GM19452 (cell line): ENCODE results near the gene SMYD2.

Experiments
- ATAC-seq: cut with Tn5 transposase; IDR thresholded peaks from one replicate; pipeline ENCODE4 v1.9.1; 2021; ENCODE audit not compliant: unreplicated experiment

Gene SMYD2

DNA sequence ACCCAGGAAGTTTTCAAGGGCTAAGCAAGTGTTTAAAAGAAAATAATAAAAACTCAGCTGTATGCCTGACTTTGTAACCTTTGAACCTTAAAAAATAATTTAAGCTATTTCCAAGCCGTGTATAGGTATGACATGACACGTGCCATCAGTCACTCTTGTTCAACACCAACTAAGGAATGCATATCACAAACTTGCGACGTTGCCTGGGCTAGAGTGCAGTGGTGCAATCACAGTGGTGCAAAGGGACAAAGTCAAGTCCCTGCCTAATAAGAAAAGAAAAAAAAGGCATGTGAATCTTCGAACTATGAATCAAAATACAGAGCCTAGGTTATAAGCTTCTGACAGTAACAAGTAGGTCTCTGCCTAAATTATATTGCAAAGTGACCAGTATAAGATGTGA, 79.2 kb downstream of the SMYD2 start:
- ATAC-seq = no peak

DNA sequence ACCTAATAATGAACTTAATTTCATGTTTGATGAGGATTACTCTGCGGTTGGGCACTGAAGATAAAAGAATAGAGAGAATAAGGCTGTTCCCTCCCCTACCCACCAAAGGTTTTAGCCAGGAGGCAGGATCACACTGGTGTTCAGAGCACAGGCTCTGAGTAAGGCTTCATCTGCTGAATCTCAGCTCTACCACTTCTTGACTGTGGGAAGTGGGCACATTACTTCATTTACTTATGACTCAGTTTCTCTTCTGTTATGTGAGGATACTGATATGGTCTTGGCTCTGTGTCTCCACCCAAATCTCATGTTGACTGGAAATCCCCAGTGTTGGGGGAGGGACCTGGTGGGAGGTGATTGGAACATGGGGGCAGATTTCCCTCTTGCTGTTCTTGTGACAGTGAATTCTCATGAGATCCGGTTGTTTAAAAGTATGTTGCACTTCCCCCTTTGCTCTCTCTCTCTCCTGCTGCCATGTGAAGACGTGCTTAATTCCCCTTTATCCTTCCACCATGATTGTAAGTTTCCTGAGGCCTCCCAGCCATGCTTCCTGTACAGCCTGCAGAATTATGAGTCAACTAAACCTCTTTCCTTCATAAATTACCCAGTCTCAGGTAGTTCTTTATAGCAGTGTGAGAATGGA, 79.7 kb downstream of the SMYD2 start:
- no peak for ATAC-seq

DNA sequence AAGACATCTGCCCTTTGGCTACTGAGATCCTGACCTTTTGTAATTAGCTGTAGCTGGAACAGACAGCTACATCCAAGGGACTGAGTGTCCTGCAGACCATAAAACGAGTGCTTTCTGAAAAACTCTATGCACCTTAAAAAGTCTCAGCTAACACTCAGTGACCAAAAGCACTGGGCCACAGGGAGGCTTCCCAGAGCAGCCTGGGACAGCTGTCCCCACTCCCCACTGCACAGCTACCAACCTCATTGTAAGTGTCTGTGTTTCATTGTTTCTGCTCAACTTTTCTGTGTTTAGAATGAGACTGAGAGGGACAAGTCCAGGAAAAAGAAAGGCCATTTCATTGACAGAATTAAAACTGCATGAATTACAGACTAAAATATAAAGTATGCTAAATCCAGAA, 80.7 kb downstream of the SMYD2 start:
- ATAC-seq = no peak

DNA sequence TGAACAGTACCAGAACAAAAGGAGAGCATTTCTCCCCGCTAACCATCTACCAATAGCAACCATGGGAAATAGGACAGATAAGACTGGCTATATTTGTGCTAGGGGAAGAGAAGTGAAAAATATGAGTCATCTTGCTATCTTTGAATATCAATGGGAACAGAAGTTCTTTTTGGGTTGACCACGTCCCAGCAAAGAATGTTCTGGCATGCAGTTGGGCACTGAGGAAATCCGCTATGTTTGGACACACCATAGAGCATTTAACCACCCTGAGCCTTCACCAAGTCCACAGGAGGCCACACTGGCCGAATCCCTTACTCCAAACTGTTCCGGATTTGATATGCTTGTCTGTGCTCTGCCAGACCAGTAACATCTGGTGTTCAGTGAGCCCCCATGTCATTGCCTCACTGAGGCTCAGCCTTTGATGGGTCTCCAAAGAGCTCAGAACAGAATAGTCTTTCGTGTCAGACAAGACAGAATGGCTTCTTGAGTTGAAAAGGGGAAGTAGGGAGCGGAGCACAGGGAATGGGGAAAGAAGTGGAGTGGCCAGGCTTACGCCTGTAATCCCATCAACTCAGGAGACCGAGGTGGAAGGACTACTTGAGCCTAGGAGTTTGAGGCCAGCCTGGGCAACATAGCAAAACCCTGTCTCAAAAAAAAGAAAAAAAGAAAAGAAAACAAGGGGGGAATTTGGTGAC, 81.4 kb downstream of the SMYD2 start:
- no peak for ATAC-seq

DNA sequence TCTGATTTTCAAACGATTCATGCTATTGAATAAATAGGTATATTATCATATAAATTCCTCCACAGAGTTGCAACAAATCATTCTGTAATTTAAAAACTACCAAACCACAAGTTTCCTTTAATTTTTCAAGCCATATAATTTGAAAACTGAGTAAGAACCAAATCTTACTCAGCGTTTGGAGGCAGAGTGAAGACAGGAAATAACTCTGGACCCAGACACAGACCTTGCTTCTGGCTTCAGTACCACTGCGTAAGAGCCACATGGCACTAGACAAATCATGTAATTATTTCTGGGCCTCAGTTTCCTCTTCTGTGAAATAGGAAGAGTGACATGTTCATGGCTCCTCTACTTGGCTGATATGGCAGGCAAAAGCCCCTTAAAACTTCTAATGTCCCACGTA, 82.4 kb downstream of the SMYD2 start:
- no peak for ATAC-seq

DNA sequence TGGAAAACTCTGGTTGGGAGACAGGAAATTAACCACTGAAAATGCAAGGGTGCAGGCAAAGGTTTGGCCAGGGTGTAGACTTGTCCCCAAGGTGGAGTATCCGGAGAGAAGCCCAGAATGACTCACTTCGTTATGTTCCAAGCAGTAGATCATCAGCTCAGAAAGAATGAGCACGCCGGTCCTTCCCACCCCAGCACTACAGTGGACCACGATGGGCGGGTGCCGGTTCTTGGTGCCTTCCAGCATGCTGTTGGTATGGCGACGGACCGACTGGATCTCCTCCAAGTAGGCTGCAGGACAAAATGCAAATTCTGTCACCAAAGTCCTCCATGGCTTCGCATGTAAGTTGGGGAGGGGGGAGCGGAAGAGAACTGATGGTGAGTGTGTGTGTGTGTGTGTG, 83.4 kb downstream of the SMYD2 start:
- no peak for ATAC-seq

DNA sequence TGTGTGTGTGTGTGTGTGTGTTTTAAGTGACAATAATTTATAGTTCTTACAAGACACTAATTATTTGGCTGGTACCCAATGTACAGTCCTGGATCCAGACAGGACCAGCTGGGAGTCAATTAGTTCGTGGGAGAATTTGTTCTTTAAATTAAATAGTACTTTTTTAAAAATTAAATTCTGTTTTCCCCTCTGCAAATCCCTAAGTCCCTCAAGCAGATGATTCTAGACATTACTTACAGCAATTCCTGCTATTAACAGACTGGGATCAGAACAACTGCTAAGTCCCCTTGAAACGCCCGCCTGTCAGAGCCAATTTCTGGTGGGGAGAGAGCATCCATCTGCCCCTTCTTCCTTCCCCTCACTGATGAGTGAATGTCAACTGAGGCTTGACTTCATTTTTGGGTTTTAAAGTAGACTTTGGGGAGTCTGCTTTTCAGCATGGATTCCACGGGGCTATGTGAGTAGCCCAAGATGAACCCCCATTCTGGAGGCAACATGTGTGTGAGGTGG, 83.9 kb downstream of the SMYD2 start:
- no peak for ATAC-seq

DNA sequence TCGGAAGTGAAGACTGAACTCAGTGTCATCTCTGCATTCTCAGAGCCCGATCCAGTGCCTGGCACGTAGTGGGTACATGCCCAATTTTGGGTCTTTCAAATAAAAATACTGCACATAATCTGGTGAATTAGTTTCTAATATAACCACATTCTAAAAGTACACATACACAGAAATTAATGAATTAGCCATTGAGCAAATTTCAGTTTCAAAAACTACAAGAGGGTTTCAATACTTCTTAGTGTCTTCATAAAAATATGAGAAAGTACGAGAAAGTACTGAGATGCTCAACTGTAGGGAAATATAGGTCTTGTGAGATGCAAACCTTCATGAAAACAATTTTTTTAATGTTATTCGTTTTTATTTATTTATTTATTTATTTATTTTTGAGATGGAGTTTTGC, 86.9 kb downstream of the SMYD2 start:
- no peak for ATAC-seq

DNA sequence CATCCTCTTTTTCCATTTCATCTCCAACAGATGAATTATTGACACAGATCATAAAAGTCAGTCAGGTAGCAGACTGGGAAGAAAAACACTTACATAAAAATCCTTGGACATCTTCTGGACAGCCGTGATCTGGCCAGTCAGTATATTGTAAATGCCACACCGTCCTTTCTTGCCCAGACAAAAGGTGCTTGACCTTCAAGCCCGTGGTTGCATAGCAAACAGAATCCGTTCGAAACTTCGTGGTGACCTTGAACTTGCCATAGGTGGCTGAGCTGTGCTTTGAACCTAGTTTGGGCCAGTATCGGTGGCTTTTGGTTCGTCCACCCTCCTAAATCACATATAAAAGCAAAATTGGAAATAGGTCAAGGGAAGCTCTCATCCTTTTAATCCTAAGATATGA, 88.4 kb downstream of the SMYD2 start:
- no peak for ATAC-seq

DNA sequence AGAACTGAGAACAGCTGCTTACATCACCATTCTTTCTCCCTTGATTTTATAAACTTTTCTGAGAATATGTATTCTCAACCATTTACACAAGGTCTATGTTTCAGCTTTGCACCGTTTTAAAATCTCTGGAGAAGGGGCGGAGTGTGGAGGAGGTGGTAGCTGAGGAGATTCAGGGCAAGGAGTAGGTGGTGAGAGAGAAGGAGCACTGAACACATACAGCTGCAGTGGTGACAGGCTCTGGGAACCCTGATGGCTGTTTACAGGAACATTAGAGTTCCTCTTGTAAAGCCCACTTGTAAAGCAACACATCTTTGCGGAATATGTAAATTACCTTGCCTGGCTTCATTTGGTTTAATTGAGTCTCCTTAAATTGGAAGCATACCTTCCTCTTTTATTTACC, 89.7 kb downstream of the SMYD2 start:
- no peak for ATAC-seq

DNA sequence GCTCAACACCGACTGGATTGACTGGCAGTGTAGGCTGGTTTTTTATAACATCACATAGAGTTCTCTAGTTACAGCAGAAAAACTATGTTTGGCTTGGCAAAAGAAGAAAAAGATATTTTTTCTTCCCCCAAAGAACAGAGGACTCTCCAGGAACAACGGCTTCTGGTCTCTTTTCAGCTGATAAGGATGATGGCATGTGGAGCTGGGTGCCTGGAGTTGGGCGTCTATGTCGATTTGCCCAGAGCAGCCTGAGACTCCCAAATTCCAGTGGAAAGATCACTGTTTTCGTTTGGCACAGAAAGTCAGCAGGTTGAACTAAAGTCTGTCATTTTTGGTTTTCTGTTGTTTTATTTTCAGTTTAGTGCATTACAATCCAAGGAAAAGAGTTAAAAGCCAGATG, 91.1 kb downstream of the SMYD2 start:
- no peak for ATAC-seq

DNA sequence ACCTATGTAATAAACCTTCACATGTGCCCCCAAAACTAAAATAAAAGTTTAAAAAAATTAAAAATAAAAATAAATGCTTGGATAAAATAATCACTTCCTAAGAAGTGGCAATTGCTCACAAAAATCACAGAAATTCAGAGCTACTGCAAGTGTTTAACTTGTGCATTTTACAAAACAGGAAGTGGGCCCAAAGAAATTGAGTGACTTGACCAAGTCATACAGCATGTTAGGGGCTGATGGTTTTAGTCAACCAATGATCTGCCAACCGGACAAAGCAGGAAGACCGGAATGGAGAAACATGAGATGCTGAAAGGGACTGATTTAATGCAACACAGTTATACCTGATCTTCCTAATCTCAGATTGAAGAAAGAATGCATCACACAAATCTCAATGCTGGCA, 96.5 kb downstream of the SMYD2 start:
- ATAC-seq = no peak

DNA sequence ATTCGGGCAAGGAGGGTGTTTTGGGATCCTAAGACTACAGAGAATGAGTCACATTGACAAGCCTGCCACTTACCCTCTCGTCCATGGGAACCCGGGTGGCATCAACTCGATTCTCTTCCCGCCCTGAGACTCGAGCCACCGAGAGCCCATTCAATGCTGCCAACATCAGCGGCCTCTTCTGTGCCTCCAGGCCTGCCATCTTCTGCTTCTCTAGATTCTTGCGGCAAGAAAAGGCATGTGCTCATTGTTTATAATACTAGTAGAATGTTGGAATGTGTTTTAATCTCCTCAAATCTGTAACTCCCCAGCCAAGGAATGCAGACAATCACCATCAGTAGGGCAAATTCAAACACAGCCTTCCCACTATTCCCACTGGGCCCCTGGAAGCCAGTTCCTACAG, 96.9 kb downstream of the SMYD2 start:
- no peak for ATAC-seq

DNA sequence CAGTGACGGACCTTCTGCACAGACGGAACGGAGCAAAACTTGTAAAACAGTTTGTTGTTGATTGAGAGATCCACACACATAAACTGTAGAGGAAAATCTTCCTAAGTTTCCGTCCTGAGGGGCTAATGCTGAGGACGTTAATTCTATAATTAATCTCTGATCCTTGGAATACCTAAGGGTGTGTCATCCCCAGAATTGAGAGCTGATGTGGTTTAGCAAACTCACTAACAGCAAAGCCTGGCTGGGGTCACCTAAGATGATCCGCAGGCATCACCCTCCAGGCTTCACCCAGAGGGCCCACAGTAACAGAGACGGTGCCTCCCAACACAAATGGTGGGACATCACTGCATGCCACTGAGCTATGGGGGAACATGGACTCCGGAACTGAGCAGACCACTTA, 97.5 kb downstream of the SMYD2 start:
- no peak for ATAC-seq

DNA sequence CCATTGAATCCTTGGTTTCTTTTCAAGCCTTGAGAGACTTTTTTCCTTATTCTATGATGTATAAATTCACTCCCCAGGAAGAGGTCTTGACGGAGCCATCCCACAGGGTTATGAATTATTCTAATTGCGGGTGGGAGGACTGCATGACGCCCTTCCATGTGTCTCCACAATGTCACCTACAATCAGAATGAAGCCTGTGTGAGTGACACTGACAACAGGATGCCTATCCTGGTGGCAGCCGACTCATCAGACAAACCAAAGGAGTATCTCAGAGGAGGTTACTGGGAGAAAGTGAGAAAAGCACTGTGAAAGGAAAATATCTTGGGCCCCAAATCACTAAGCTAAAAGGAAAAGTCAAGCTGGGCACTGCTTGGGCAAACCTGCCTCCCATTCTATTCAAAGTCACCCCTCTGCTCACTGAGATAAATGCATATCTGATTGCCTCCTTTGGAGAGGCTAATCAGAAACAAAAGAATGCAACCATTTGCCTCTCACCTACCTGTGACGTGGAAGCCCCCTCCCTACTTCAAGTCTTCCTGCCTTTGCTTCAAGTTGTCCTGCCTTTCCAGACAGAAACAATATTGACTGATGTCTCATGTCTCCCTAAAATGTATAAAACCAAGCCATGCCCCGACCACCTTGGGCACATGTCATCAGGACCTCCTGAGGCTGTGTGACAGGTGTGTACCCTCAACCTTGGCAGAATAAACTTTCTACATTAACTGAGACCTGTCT, 98.4 kb downstream of the SMYD2 start:
- ATAC-seq = no peak

DNA sequence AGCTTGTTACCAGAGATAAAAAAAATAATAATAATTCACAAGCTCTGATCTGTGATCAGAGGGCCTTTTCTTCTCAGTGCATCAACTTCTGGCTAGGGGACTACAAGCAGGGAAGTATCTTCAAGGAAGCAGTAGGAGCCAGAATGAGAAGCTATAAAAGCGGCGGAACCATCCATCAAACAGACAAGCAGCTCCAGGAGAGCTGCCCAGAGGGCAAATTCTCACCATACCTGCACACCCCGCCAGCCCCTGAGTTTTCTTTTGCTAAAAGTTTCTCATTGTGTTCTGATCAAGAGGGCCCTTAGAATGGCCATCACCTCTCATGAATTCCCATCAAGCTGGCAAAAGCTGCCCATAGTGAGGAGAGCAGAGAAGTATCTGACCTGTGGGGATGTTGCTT, 99.4 kb downstream of the SMYD2 start:
- no peak for ATAC-seq

DNA sequence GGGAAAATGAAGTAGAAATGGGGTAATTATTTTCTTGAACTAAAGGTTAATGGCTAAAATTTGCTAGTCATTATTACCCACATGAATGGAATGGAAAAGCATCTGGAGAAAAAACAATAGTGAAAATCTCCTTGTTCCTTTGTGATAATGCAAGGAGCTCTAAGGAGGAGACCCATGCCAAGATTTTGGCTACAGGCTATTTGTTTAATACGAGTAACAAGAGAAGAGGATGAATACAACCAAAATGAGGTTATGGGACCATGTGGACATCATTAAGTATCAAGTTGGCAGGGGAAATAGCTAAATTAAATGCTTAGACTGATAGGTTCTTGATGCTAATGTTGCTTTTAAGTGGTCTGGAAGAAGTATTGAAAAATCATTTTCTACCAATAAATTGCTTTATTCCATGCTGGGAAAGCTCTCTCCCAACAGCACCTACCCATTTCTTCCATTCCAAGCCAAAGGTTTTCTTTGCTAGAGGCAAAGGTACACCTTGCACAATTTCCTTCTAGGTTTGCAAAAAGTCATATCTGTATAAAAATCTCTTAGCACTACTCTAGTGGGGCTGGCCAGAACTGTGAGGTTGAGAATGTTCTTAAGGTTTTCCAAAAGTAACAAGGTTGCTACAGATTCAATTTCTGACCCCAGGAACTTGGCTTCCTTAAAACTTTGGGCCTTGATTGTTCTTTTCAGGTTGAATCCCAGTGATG, 100.2 kb downstream of the SMYD2 start:
- ATAC-seq = no peak

DNA sequence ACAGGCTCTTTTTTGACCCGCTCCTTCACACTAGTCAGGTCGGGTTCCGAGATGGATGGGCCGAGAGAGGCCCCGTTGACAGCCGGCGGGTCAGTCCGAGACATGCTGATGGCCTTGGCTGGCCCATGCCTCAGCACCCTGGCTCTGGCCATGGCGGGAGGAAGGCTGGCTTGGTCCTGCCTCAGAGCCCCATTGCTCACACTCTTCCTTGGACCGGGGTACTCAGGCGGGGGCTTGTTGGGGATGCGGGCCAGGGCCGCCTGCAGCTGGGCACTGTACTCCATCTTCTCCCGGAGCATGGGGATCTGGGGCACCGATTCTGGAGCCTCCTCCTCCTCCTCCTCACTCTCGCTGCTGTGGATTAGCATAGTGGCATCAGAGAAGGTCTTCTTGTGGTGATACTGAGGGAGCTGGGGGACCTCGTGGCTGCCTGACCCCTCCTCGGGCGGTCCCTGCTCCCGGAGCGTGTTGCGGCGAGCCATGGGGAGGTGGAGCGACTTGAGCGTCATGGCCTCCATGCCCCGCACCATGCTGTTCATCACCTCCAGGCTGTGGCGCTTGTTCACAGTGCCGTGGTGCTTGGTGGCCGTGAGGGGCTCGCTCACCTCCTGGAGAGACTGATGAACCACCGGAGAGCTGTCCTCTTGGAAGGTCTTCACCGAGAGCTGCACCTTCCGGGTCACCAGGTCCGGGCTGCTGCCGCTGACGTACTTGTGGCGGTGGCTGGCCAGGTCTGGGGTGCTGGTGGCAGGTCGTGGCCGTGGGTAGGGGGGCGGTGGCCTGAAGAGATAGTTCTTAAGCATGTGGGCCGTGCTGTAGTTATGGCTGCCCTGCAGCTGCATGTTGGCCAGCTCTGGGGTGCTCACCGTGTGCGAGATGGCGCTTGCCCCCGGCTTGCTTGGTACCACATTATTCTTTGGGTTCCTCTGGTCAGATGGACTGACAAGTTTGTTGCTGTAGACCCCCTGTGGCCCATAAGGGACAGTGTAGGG, 102.7 kb downstream of the SMYD2 start:
- ATAC-seq = no peak

DNA sequence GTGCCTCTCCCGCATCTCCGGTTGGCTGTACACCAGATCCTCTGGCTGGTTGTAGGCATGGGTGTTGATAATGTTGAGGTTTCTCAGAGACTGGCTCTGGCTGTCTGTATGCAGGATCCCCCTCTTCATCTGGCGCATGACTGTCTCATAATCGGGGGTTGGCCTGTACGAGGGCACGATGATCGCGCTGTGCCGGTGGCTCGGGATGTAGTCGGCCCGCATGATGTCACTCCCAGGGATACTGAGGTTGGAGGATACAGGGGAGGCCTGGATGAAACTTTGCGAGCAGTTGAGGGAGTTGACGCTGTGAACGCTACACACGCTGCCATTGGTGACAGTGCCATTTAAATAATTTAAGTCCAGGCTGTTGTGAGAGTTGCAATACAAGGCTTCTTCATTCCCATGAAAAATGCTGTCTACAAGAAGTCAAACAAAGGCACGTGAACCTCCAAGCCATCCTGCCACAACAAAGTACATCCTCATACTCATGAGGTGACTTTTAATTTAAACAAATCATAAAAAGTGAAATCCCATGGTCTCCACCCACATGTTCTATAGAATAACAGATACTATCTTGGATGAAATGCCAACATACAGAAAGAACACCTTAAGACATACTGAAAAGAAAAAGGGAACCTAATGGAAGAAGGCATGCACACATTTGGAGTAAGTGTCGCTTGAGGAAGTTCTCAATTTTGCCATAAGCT, 103.6 kb downstream of the SMYD2 start:
- ATAC-seq = no peak

DNA sequence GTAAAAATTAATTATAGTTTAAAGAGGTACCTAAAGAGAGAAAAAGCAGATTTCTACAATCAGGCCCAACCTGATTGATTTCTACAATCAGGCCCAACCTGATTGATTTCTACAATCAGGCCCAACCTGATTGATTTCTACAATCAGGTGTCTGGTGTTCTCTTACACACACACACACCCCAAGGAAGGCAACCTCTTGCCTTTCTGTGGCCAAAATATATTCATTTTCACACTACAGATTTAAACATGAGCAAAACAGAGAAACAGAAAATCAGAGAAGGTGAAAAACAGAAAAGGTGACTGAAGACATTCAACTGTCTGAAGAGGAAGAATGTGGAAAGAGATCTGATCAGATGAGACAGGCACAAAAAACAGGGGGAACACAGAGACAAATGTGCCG, 104.5 kb downstream of the SMYD2 start:
- ATAC-seq = no peak
